Right atrium auricular region (tissue), 2 donors: ENCODE data around the gene CTDSPL2. TPM values are rescaled to one million over a fixed set of nuclear protein-coding genes. Genes with fewer than 3 reads are reported as not detected.

Experiments used
- DNase-seq: peaks from one replicate; pipeline ENCODE4 v3.0.0-alpha.2; 2019; ENCODE audit warnings: low spot score
- H3K27ac ChIP-seq, 2 donors: fragments of 200-600 bp; sonication (generic); 1 replicate in 1 of 2; 2 replicates in 1 of 2; pipeline ENCODE4 v1.5.1; 2016 to 2019
- H3K27me3 ChIP-seq, 2 donors: fragments of 200-600 bp; sonication (generic); one replicate each; pipeline versions ENCODE4 v1.5.1 to v1.6.0; 2017 to 2019
- H3K36me3 ChIP-seq: fragments of 200-600 bp; sonication (generic); one replicate; pipeline ENCODE4 v1.5.1; 2016
- H3K4me1 ChIP-seq, 2 donors: fragments of 200-600 bp; sonication (generic); one replicate each; pipeline versions ENCODE4 v1.5.1 to v1.6.0; 2017 to 2019
- H3K4me3 ChIP-seq, 2 donors: fragments of 200-600 bp; sonication (generic); 1 replicate in 1 of 2; 2 replicates in 1 of 2; pipeline ENCODE4 v1.5.1; 2017 to 2019; ENCODE audit warnings: mild to moderate bottlenecking in 1 of 2, moderate library complexity in 1 of 2
- H3K9me3 ChIP-seq, 2 donors: fragments of 200-600 bp; sonication (generic); one replicate each; pipeline ENCODE4 v1.5.1; 2019
- CTCF ChIP-seq, 2 donors: fragments of 200-600 bp; sonication (generic); IDR thresholded peaks; one replicate each; pipeline ENCODE4 v1.5.1; 2019; ENCODE audit warnings: antibody characterized with exemption in 2 of 2
- total RNA-seq, 2 donors: library from RNA; depleted of rRNA; stranded (reverse); fragments of >200 nt; gene quantifications; one replicate each; pipeline ENCODE4 v1.1.0, GENCODE V29; 2016

CTDSPL2 gene
- total RNA-seq, 2 donors from 2014 or later, result 22.5 to 32.9 TPM

GRCh38 chr15:44573386-44573785 lies 146.0 kb downstream of the CTDSPL2 start:
- H3K4me1 ChIP-seq, result peaks cover 0 to 8% of the 10 kb centered on the region in 2 donors
- H3K9me3 ChIP-seq, result no peaks in the 10 kb centered on the region
- no peak for DNase-seq
- no peaks in the 10 kb centered on the region for H3K27me3 ChIP-seq
- no peak overlapping the region for H3K27ac ChIP-seq
- no peak overlapping the region for H3K4me3 ChIP-seq
- TF ChIP-seq CTCF (IDR thresholded peaks at IDR 0.05), result no peak
- H3K36me3 ChIP-seq, result peaks cover 29% of the 10 kb centered on the region

DNA sequence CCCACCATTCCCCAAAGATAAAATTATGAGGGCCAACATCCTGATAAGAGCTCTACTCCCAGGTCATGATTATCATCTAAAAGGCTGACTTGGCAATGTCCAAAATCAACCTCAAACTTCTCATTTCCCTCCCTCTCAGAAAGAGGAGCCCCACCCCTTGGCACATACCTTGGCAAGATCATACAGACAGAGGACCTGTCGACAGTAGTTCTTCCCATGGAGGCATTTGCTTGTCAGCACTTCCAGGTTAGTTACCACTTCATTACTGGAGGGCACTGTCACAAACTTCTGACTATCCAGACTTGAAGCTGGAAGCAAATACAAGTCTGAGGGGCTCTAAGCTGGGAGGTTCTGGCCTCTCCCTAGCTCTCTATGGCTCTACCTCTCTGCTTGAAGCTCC lies 147.3 kb downstream of the CTDSPL2 start:
- no peak for TF ChIP-seq CTCF (IDR thresholded peaks at IDR 0.05)
- Histone ChIP-seq H3K4me3 (no peak overlapping the region), H3K27me3 (no peaks in the 10 kb centered on the region), H3K36me3 (peaks cover 29% of the 10 kb centered on the region), H3K27ac (no peak overlapping the region), H3K9me3 (no peaks in the 10 kb centered on the region), H3K4me1 (peaks cover 0 to 8% of the 10 kb centered on the region in 2 donors)
- DNase-seq, result no peak

Other genes starting within 250 kb of the CTDSPL2 start
- 10 to 100 TPM; 25.5 to 52.3 TPM for gene FRMD5, start 232.4 kb upstream of the CTDSPL2 start, total RNA-seq
- 10 to 100 TPM; 47.6 to 63.6 TPM for gene GOLM2, start 138.9 kb upstream of the CTDSPL2 start, total RNA-seq
- gene EIF3J, start 109.5 kb downstream of the CTDSPL2 start, total RNA-seq, result 10 to 100 TPM; 27.2 to 34.5 TPM
- 10 to 100 TPM; 34.2 to 40.1 TPM for gene SPG11, start 236.0 kb downstream of the CTDSPL2 start, total RNA-seq